ENCODE data around the gene DNAH1.
A peak's percentile ranks its signal among the peaks of the same experiment; 100 is the strongest.

DNAH1 gene

DNA sequence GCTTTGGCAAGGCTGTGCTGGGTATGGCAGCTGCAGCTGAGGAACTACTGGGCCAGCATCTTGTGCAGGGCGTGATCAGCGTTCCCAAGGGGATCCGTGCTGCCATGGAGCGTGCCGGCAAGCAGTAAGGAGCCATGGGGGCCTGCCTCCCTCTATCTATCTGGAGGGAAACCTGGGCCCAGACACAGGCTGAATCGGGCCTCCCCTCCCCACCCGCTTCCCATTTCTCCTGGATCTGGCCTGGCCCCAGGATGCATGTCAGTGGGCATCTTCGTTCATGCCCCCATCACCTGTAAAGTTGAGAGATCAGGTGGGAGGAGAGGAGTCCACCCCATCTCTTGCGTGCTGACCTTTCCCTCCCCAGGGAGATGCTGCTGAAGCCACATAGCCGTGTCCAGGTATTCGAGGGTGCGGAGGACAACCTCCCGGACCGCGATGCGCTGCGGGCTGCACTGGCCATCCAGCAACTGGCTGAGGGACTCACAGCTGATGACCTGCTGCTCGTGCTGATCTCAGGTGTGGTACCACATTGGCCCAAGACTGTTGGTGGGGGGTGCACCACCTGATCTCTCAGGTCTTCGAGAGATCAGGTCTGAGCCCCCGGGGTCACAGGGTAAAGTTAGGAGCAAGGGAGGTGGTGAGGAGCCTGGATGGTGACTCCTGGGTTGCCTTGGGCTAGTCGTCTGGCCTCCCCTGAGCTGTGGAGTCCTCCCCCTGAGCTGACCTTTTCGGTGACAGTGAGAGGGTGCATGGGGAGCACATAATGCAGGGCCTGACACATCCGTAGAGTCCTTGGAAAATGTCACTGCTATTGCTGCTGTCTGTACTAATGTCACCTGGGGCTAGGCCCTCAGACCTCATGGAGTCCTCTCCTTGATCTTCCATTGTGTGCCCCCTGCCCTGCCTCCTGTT lies 25.3 kb upstream of the DNAH1 start:
- no peak for DNase-seq (ENCODE audit: low spot score)

- DNase-seq (ENCODE audit: low spot score), result peak; percentile 58
These were observed 24.5 kb upstream of the DNAH1 start for GRCh38 chr3:52291508-52292181.

GRCh38 chr3:52292247-52293065 lies 23.7 kb upstream of the DNAH1 start:
- no peak for DNase-seq (ENCODE audit: low spot score)

DNA sequence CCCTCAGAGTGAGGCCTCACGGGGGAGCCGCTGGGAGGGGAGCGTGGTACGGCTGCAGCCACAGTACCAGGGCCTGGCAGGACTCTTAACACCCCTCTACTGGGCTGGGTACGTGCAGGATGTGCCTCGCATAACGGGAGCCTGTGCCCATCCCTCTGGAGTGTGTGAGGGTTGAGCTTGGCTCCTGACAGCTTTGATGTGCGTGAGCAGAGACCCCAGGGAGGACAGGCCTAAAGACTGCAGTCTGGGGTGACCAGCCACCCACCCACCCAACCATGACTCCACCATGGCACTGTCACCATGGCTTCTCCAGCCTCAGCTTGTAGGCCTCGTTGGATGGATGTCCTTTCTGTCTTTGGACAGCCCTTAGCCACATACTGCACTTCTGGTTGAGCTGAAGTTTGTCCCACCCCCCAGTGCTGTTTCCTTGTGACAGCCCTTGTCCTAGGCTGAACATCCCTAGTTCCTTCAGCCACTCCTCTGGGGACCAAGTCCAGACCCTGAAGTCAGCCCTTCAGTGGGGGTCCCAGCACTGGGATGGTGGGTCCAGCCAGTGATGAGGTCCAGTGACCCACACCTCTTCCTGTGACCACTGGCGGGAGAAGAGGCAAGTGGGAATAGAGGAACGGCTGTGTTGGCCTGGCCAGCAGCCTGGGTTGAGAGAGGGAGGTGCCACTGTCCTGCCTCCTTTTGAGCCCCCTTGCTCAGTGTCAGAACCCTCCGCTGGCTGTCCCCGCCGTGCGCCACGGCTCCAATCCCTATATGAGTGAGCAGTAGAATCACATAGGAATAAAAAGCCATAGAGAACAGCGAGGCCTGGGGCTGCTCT lies 22.4 kb upstream of the DNAH1 start:
- no peak for DNase-seq (ENCODE audit: low spot score)

DNA sequence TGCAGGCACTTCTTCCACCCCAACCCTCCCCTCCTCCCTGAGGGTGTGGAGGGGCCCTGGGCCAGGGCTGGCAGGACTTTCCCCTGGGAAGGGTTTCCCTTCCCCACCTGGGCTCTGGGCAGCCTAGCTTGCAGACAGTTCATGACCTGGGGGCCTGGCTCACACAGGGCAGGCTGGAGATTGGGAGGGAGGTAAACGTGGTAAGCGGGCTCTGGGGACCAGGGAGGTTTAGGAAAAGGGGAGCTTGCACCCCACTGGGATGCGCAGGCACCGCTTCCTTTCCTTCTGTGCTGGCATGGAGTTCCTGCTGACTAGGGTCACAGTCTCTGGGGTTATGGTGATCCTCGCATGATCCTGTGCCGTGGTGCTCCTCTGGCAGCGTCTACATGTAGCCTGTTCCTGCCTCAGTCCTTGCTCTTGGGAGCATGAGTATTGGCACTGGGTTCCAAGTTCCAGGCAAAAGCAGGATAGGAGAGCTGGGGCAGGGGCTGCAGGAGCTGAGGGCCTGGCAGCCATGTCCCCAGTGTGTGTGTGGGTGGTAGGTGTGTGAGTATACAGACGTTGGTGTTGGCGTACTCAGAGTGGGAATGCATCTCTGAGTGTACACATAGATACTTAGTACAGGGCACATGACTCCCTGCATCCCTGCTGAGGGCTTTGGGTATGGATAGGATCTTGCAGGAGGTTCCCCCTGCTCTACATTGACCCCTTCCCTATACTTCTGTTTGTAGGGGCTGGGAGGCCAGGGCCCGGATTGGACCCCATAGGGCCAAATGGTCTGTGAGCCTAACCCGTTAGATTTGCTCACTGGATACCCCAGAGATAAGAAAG lies 21.6 kb upstream of the DNAH1 start:
- no peak for DNase-seq (ENCODE audit: low spot score)

- DNase-seq (ENCODE audit: low spot score), result no peak
These were observed 20.4 kb upstream of the DNAH1 start for GRCh38 chr3:52295671-52296208.

DNA sequence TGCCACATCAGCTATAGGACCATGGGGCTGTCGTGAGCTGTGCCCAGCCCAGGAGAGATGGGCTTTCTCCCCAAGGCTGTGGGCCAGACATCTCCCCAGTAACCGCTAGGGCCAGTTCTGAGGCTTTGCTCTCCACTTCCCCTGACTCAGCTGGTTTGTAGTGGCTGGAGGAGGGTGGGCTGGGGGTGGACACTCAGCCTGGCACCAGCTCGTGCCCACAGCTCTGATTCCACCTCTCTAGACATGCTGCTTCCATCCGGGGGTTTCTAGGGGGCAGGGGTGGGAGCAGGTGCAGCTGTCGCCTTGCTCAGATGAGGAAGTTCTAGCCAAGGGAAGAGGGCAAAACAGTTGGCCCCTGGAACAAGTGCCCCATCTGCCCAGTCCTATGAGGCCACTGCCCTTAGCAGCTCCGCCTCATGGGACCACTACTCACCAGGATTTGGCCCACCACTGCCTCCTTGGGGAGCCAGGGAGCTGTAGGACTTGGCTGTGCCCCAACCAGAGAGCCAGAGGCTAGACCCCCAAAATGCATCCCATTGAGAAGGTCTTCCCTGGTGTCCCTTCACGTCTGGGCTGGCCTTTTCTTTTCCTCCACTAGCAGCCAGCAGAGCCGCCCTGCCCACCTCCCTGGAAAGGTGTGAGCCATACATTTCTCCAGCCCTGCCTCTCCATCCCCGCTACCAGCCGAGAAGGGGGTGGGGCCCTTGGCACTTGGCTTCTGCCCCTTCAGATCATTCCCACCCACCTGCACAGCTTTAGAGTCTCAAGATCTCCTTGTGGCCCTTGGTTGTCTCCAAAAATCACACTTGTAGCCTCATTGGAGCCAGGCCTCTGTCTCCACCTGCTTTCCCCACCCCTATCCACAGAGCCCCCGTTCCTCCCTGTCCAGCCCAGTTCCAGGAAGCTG lies 18.6 kb upstream of the DNAH1 start:
- DNase-seq (ENCODE audit: low spot score), result no peak

GRCh38 chr3:52298149-52299098 lies 17.7 kb upstream of the DNAH1 start:
- DNase-seq (ENCODE audit: low spot score), result peak; percentile 62

DNA sequence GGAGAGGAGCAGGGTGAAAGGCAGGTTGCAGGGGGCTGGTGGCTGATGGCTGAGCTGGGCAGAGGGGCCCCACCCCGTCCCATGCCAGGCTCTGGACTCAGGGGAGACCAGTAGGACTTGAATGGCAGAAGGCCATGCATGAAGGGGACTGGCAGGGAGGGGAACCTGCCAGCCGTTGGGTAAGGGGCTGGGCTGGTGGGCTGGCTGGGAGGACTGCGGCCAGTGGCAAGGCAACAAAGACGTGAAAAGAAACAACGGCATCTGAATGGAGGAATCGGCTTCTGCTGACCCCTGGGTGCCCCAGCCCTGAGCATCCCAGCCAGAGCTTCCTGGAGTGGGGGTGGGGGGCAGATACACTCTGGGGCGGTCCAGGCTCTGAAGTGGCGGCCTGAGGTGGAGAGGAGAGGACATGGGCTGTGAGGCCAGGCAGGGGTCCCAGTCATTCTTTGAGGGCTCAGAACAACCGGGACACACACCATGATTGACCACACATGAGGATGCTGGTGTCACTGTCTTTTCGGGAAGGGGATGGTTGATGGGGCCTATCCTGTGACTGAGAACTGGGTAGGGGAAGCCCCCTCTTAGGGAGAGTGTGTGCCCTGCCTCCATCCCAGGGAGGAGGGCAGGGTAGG lies 16.8 kb upstream of the DNAH1 start:
- DNase-seq (ENCODE audit: low spot score), result peak; percentile 48

DNA sequence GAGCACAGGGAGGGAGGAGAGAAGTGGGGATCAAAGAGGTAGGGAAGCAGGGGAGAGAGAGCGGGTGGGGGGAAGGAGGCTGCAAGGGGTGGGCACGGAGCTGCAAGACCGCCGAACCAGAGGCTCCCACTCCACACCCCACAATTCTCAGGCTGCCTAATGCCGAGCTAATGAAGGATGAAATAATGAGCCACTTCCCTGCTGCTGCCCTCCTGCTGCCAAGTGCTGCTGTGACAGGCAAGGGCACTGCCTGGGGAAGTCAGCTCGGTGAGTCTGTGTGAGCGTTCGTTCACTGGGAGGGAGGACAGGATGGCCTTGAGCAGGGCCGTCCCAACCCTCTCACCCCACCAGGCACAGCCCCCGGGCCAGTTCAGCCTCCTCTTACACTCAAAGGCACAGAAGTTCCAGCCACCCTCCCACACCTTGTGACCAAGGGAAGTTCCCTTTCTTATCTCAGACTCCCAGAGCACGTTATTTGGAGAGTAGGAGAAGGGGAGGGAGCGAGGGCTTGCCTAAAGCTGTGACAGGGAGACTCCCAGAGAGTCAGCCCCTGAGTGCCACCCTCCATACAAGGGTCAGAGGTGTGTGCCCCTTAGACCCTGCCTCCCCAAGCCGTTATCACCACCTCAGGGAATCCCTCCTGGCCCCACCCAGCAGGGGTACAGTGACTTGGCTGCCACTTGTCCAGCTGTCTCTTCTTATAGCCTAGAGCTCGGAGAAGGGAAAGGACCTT lies 16.1 kb upstream of the DNAH1 start:
- peak; percentile 67 for DNase-seq (ENCODE audit: low spot score)

DNA sequence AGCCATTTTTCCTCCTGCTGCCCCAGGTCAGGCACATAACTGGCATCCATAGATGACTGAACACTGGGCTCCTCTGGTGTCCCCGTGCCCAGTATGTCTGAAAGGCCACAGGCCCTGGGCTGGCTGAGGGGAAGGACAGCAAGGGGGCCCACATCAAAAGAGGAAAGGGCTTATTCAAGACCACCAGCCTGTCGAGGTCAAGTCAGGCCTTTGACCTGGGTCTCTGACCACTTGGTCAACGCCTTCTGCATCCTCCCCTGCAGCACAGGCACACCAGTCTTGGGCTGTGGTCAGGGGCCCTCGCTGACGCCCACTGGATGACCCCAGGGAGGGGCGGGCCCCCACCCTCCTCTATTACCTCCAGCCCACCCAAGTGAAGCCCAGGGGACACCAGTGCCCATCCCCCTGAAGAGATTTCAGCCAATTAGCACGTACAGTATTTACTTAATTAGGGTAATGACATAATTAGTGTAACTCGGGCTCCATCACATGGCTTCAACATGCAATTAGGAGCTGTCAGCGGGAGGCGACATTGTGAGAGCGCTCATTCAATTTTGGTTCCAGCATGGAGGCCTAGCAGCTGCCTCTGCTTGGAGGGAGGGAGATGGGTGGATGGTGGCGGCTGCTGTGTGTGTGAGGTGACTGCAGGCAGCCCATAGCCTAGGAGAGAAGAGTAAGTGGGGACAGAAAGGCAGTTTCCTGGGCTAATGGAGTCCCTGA lies 13.5 kb upstream of the DNAH1 start:
- no peak for DNase-seq (ENCODE audit: low spot score)

- DNase-seq (ENCODE audit: low spot score), result no peak
These were observed 12.3 kb upstream of the DNAH1 start for GRCh38 chr3:52303811-52304210.

DNA sequence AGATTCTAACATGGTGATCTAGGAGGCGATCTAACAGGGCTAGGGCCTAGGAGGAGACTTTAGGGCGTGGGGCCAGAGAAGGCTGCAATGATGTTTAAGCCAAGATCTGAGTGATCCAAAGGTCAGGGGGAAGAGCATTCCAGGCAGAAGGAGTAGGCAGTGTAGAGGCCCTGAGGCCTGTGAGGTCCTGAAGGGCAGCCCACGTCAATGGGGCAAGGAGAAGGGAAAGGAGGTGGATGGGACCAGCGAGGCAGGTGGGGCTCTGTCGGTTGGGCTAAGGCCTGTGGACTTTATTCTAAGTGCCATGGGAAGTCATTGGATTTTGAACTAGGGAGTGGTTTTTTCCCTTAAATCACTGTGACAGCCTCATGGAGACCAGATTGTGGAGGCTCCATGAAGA lies 10.2 kb upstream of the DNAH1 start:
- no peak for DNase-seq (ENCODE audit: low spot score)

- no peak for DNase-seq (ENCODE audit: low spot score)
These were observed 9.1 kb upstream of the DNAH1 start for GRCh38 chr3:52306978-52307377.

DNA sequence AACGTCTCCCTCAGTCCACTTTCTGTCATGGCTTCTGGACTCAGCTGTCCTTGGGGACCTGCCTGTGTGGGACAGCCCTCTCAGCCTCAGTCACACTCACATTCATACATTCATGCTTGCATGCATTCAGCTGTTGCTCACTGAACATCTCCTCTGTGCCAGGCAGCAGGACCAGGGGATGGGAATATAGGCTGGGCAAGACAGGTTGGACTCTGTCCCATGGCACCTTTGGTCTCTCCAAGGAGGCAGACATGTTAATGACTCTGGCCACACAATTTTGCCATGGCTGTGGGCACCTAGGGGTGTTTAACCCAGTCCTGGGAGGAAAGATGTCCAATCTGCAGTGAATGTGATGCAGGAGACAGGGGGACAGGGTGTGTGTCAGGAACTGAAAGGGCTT lies 7.8 kb upstream of the DNAH1 start:
- no peak for DNase-seq (ENCODE audit: low spot score)

GRCh38 chr3:52310861-52311575 lies 5.1 kb upstream of the DNAH1 start:
- DNase-seq (ENCODE audit: low spot score), result no peak
